ENCODE measurements around the gene PAFAH1B2.

The PAFAH1B2 gene

GRCh38 chr11:117223741-117224689 lies 79.9 kb downstream of the PAFAH1B2 start:
- no peak for TF ChIP-seq CTCF (IDR thresholded peaks at IDR 0.05; ENCODE audit: low read depth, low read length)
- H3K4me3 ChIP-seq (ENCODE audit: low read depth, low read length): no peak overlapping the region

DNA sequence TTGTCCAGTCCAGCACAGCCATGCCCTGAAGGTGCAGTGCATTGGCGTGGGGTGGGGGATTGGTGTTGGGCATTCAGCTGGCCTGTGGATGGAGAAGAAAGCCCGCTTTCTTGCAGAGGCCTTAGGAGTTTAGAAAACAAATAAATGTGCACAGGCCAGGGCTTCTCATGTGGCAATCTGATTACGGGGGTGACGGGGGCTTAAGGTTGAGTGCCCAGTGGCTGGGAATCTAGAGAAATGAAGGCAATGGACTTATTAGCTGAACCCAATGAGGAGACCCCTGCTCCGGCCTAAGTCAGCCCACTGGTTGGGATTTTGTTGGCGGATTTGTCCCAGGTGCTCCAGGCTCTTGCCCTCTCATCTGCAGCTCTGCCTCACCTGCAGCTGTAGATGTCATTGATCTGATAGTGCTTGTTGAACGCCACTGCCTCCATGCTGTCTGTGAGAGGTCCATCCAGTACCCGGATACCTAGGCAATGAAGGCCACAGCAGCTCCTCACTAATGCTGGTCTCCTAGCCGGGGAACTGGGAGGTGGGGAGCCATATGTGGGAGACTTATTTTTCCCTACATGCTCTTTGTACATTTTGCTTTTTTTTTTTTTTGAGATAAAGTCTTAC lies 81.6 kb downstream of the PAFAH1B2 start:
- no peak overlapping the region for H3K4me3 ChIP-seq (ENCODE audit: low read depth, low read length)
- TF ChIP-seq CTCF (IDR thresholded peaks at IDR 0.05; ENCODE audit: low read depth, low read length): no peak

All from WI38 (cell line).